T-helper 2 cell treated with Interferon-gamma antibody and Interleukin-4, amounts not matched to agents 100 ng/mL and 5 ng/mL, for 36 hours (primary cell): Measurements from ENCODE around the gene ENDOU. TPM values are rescaled to one million over a fixed set of nuclear protein-coding genes. Genes with fewer than 3 reads are reported as not detected.

ENCODE experiments used
- intact Hi-C: fragments of 100-400 bp; cut with micrococcal nuclease; formaldehyde crosslinking; loops from one replicate; pipeline ENCODE4 v1.15.1; 2023
- total RNA-seq: library from RNA; stranded (reverse); gene quantifications from 2 replicates; pipeline ENCODE4 v1.2.3, GENCODE V29; 2022

Gene ENDOU, protein sequence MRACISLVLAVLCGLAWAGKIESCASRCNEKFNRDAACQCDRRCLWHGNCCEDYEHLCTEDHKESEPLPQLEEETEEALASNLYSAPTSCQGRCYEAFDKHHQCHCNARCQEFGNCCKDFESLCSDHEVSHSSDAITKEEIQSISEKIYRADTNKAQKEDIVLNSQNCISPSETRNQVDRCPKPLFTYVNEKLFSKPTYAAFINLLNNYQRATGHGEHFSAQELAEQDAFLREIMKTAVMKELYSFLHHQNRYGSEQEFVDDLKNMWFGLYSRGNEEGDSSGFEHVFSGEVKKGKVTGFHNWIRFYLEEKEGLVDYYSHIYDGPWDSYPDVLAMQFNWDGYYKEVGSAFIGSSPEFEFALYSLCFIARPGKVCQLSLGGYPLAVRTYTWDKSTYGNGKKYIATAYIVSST
- total RNA-seq = 0.07 TPM in 1 of 2 replicates, not detected in the other

- intact Hi-C loops = no loop called here
Observed at GRCh38 chr12:47725091-47725772, at the start of gene ENDOU. Gene ENDOU, minus strand, starts transcription at chr12:47725490. Its CDS starts 77 bp downstream, at chr12:47725413.

- intact Hi-C loops = loop anchor here (2.0 kb wide), 1 partner anchor 68 kb away; the partner anchor contains the start of gene RPAP3
Observed at GRCh38 chr12:47774663-47775062, 49.4 kb upstream of the ENDOU start.

- intact Hi-C loops = loop anchor here (2.0 kb wide), 2 partner anchors 39 to 67 kb away; partner anchors contain the start of gene RPAP3
Observed at GRCh38 chr12:47773858-47774580, 48.7 kb upstream of the ENDOU start.

GRCh38 chr12:47773062-47773857 lies 48.0 kb upstream of the ENDOU start, which contains the start of gene SLC48A1:
Gene SLC48A1, plus strand, starts transcription at chr12:47773238. Its CDS starts 67 bp downstream, at chr12:47773305.
- intact Hi-C loops = loop anchor here (2.0 kb wide), 1 partner anchor 40 kb away; no protein-coding TSS in a partner anchor

DNA sequence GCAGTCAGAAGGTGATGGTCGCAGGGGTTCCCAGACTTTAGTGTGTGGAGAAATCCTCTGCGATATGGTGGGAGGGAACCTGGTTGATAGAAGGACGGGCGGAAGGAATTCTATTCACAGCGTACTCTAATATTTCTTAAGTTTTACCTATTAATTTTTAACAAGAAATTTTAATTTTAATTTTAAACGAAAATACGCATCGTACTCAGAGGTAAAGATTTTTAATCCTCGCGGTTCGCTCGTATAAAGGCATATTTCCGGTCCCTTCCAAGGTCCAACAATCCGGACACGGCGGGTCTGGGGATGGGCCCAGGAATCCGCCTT lies 47.4 kb upstream of the ENDOU start:
- intact Hi-C loops = loop anchor here (2.0 kb wide), 1 partner anchor 40 kb away; no protein-coding TSS in a partner anchor

DNA sequence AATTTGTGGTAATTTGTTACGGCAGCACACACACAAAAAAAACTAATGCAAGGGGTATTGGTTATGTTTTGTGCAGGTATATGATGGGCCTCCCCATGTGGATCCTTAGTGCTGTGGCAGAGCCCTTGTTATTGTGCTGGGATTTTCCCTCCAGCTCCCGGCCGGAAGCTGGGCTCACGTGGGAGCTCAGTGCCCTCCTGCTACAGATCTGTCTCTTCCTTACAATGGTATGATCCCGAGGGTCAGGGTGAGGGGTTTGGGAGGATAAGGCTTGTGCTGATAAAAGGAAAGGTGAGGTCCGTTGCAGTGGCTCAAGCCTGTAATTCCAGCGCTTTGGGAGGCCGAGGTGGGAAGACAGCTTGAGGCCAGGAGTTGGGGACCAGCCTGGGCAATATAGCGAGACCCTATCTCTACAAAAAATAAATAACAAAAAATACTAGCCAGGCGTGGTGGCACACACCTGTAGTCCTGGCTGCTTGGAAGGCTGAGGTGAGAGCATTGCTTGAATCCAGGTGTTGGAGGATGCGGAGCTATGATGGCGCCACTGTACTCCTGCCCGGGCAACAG lies 46.9 kb upstream of the ENDOU start:
- intact Hi-C loops = loop anchor here (2.0 kb wide), 1 partner anchor 41 kb away; no protein-coding TSS in a partner anchor

DNA sequence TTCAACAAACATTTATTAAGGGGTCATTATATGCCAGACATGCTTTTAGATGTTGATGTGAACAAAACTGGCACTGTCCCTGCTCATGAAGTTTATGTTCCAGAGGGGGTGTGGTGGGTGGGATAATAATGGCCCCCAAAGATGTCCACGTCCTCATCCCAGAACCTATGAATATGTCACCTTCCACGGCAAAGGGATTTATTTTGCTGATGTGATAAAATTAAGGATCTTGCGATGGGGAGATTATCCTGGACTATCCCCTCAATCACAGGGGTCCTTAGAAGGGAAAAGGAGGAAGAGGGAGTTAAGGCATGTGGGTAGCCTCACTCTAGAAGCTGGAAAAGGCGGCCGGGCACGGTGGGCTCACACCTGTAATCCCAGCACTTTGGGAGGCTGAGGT lies 46.0 kb upstream of the ENDOU start:
- intact Hi-C loops = no loop called here

GRCh38 chr12:47770086-47770726 lies 44.9 kb upstream of the ENDOU start:
- intact Hi-C loops = no loop called here

DNA sequence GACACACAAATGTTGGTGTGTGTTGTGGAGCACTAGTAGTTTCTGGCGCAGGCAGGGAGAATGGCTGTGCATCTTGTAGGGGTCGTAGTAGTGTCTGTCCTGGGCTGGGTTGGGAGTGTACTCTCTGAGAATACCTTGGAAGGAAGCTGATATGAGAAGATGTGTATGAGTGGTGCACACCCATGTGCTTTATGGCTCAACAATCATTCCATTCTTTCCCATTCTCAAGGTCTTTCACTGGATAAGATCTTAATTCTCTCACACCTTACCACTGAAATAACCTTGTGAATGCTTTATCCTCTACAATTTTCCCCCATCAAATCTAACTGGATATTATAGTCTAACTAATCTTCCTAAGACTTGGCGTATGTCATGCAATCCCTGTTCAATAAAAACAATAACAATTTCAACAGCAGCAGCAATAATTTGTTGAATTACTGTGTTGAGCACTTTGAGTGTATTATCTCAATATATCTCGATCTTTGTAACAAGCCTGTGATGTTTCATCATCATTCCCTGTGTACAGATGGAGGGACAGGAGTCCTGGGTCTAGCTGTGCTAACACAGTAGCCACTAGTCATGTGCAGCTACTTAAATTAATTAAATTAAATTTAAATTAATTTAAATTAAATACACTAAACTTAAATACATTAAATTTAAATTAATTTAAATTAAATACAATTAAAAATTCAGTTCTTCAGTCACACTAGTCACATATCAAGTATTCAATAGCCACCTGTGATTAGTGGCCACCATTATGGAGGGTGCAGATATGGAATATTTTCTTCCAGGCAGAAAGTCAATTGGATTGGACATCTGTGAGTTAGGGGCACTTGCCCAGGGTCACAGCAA lies 44.2 kb upstream of the ENDOU start:
- intact Hi-C loops = loop anchor here (5.0 kb wide), 1 partner anchor 117 kb away; no protein-coding TSS in a partner anchor

DNA sequence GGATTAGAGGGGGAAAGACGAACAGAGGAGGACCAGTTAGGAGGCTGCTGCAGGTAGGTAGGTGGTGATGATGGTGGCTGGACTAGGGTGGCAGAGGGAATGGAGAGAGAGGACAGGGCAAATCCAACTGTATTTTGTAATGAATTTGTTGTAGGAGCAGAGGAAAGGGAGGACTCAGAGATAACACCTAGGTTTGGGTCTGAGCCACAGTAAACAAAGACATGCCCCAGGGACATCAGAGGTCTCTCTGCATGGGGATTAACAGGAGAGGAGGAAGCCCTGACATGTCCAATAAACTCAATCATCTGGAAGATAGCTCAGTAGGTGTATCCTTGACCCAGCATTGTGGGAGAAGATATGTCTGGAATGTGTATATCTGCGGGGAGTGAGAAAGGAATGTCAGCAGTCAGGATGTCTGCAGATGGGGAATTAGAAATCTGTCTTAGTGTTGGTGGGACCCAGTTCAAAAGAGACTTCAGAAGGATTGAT lies 43.1 kb upstream of the ENDOU start:
- intact Hi-C loops = loop anchor here (5.0 kb wide), 1 partner anchor 116 kb away; no protein-coding TSS in a partner anchor

GRCh38 chr12:47767216-47767724 lies 42.0 kb upstream of the ENDOU start:
- intact Hi-C loops = loop anchor here (1.0 to 5.0 kb wide), 3 partner anchors 25 to 115 kb away; no protein-coding TSS in a partner anchor

DNA sequence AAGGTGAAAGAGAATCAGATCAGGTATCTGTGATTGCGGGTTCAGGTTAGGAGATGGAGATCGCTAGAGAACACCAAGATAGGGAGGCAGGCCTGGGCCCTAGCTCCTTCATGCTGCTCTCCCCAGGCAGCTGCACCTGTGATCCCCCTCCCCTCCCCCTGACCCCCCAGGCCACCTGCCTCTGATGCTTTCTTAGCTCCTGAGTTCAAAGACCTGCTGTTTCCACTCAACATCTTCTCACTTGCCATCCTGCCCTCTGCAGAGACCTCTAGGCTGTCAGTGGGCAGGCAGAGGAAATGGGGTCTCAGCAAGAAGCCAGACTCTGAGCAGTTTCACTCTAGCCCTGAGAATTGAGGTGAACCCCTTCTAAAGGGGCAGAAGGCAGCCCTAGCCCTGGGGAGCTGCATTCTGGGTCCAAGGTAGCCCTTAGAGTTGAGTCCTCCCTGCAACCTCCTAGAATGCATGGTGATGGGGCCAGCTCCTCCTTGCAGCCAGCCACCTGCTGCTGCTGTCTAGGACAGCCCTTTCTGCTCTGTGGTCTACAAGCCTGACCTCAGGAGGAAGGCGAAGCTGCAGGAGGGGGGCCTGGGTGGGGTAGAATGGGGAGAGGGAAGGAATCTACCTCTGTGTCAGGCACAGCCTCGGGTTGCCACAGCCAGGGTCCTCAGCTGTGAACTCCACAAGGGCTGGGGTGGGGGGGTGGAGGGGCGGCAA lies 41.4 kb upstream of the ENDOU start:
- intact Hi-C loops = loop anchor here (1.0 to 5.0 kb wide), 3 partner anchors 24 to 114 kb away; no protein-coding TSS in a partner anchor

GRCh38 chr12:47763481-47764346 lies 38.4 kb upstream of the ENDOU start:
- intact Hi-C loops = no loop called here

GRCh38 chr12:47762850-47763465 lies 37.7 kb upstream of the ENDOU start:
- intact Hi-C loops = no loop called here

GRCh38 chr12:47758834-47759690 lies 33.8 kb upstream of the ENDOU start, which contains the start of gene RAPGEF3:
Gene RAPGEF3, minus strand, starts transcription at chr12:47758880. Its CDS starts 324 bp downstream, at chr12:47758556.
- intact Hi-C loops = loop anchor here (2.0 to 5.0 kb wide), 2 partner anchors 20 to 203 kb away; partner anchors contain the start of gene TMEM106C
